WTC11 (cell line): ENCODE measurements around the gene HNRNPA0.

Experiments
- CREM ChIP-seq: sonication (generic); formaldehyde crosslinking; IDR thresholded peaks from 2 replicates; pipeline ENCODE4 v1.8.1; 2022; ENCODE audit warnings: mild to moderate bottlenecking, missing genetic modification reagents, moderate library complexity
- MXD4 ChIP-seq: fragments of 250-450 bp; sonication (Bioruptor Pico); IDR thresholded peaks from 2 replicates; pipeline ENCODE4 v1.8.0; 2021; ENCODE audit warnings: mild to moderate bottlenecking, moderate library complexity, borderline replicate concordance
- NR3C1 ChIP-seq: sonication (generic); formaldehyde crosslinking; conservative IDR thresholded peaks from 2 replicates; pipeline ENCODE4 v1.8.1; 2023; ENCODE audit warnings: low read depth, mild to moderate bottlenecking, missing genetic modification reagents
- PRDM15 ChIP-seq: sonication (generic); formaldehyde crosslinking; IDR thresholded peaks from 2 replicates; pipeline ENCODE4 v1.8.0; 2022; ENCODE audit warnings: missing genetic modification reagents
- RORB ChIP-seq: fragments of 250-450 bp; sonication (Bioruptor Pico); IDR thresholded peaks from 2 replicates; pipeline ENCODE4 v1.9.0; 2021; ENCODE audit warnings: mild to moderate bottlenecking
- SP1 ChIP-seq: sonication (generic); formaldehyde crosslinking; conservative IDR thresholded peaks from 2 replicates; pipeline ENCODE4 v1.8.1; 2022; ENCODE audit warnings: missing genetic modification reagents
- ZNF263 ChIP-seq: sonication (generic); formaldehyde crosslinking; IDR thresholded peaks from 2 replicates; pipeline ENCODE4 v1.8.1; 2022; ENCODE audit warnings: low read depth, mild to moderate bottlenecking, moderate library complexity, missing genetic modification reagents
- TF ChIP-seq, protein P1 (sequence below): sonication (generic); formaldehyde crosslinking; IDR thresholded peaks from 2 replicates; pipeline ENCODE4 v1.8.1; 2022; ENCODE audit warnings: low read depth, mild to moderate bottlenecking, moderate library complexity, missing genetic modification reagents, borderline replicate concordance
- TF ChIP-seq, protein P2 (sequence below): fragments of 200-600 bp; IDR thresholded peaks from 2 replicates; pipeline ENCODE4 v1.8.0; 2022; ENCODE audit warnings: antibody characterized with exemption
- TF ChIP-seq, protein P3 (sequence below): sonication (generic); formaldehyde crosslinking; IDR thresholded peaks from 2 replicates; pipeline ENCODE4 v1.8.1; 2023; ENCODE audit warnings: mild to moderate bottlenecking, missing genetic modification reagents, borderline replicate concordance
- TF ChIP-seq, protein P4 (sequence below): sonication (generic); formaldehyde crosslinking; IDR thresholded peaks from 2 replicates; pipeline ENCODE4 v1.8.0; 2023; ENCODE audit warnings: missing genetic modification reagents
- TF ChIP-seq, protein P5 (sequence below): sonication (generic); formaldehyde crosslinking; IDR thresholded peaks from 2 replicates; pipeline ENCODE4 v1.8.1; 2023; ENCODE audit warnings: mild to moderate bottlenecking, missing genetic modification reagents, moderate library complexity

GRCh38 chr5:137696481-137696880, 57.7 kb downstream of the HNRNPA0 start:
- TF ChIP-seq, protein P1, sequence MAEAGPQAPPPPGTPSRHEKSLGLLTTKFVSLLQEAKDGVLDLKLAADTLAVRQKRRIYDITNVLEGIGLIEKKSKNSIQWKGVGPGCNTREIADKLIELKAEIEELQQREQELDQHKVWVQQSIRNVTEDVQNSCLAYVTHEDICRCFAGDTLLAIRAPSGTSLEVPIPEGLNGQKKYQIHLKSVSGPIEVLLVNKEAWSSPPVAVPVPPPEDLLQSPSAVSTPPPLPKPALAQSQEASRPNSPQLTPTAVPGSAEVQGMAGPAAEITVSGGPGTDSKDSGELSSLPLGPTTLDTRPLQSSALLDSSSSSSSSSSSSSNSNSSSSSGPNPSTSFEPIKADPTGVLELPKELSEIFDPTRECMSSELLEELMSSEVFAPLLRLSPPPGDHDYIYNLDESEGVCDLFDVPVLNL (CRISPR knock-in tag): no peak
- TF ChIP-seq, protein P2, sequence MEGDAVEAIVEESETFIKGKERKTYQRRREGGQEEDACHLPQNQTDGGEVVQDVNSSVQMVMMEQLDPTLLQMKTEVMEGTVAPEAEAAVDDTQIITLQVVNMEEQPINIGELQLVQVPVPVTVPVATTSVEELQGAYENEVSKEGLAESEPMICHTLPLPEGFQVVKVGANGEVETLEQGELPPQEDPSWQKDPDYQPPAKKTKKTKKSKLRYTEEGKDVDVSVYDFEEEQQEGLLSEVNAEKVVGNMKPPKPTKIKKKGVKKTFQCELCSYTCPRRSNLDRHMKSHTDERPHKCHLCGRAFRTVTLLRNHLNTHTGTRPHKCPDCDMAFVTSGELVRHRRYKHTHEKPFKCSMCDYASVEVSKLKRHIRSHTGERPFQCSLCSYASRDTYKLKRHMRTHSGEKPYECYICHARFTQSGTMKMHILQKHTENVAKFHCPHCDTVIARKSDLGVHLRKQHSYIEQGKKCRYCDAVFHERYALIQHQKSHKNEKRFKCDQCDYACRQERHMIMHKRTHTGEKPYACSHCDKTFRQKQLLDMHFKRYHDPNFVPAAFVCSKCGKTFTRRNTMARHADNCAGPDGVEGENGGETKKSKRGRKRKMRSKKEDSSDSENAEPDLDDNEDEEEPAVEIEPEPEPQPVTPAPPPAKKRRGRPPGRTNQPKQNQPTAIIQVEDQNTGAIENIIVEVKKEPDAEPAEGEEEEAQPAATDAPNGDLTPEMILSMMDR: no peak
- TF ChIP-seq CREM (CRISPR knock-in tag): no peak
- no peak for TF ChIP-seq NR3C1 (CRISPR knock-in tag)
- TF ChIP-seq ZNF263 (CRISPR knock-in tag): no peak
- TF ChIP-seq, protein P3, sequence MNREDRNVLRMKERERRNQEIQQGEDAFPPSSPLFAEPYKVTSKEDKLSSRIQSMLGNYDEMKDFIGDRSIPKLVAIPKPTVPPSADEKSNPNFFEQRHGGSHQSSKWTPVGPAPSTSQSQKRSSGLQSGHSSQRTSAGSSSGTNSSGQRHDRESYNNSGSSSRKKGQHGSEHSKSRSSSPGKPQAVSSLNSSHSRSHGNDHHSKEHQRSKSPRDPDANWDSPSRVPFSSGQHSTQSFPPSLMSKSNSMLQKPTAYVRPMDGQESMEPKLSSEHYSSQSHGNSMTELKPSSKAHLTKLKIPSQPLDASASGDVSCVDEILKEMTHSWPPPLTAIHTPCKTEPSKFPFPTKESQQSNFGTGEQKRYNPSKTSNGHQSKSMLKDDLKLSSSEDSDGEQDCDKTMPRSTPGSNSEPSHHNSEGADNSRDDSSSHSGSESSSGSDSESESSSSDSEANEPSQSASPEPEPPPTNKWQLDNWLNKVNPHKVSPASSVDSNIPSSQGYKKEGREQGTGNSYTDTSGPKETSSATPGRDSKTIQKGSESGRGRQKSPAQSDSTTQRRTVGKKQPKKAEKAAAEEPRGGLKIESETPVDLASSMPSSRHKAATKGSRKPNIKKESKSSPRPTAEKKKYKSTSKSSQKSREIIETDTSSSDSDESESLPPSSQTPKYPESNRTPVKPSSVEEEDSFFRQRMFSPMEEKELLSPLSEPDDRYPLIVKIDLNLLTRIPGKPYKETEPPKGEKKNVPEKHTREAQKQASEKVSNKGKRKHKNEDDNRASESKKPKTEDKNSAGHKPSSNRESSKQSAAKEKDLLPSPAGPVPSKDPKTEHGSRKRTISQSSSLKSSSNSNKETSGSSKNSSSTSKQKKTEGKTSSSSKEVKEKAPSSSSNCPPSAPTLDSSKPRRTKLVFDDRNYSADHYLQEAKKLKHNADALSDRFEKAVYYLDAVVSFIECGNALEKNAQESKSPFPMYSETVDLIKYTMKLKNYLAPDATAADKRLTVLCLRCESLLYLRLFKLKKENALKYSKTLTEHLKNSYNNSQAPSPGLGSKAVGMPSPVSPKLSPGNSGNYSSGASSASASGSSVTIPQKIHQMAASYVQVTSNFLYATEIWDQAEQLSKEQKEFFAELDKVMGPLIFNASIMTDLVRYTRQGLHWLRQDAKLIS: no peak
- no peak for TF ChIP-seq RORB
- TF ChIP-seq, protein P4, sequence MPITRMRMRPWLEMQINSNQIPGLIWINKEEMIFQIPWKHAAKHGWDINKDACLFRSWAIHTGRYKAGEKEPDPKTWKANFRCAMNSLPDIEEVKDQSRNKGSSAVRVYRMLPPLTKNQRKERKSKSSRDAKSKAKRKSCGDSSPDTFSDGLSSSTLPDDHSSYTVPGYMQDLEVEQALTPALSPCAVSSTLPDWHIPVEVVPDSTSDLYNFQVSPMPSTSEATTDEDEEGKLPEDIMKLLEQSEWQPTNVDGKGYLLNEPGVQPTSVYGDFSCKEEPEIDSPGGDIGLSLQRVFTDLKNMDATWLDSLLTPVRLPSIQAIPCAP: no peak
- TF ChIP-seq PRDM15 (CRISPR knock-in tag): no peak
- TF ChIP-seq, protein P5, sequence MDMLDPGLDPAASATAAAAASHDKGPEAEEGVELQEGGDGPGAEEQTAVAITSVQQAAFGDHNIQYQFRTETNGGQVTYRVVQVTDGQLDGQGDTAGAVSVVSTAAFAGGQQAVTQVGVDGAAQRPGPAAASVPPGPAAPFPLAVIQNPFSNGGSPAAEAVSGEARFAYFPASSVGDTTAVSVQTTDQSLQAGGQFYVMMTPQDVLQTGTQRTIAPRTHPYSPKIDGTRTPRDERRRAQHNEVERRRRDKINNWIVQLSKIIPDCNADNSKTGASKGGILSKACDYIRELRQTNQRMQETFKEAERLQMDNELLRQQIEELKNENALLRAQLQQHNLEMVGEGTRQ: no peak
- no peak for TF ChIP-seq MXD4
- TF ChIP-seq SP1 (CRISPR knock-in tag): no peak
